NCI-H345 treated with DMSO at 0.1 percent for 48 hours (cell line): ENCODE measurements around the gene KCNS1.
"Not testable (repeated sequence)": the region's sequence is repeated elsewhere in the genome, so short reads cannot be mapped to it uniquely, and the experiment has no call there.

ENCODE experiments used
- DNase-seq: peaks from one replicate; lab custom pipeline; 2025; ENCODE audit not compliant: unreplicated experiment; lab: John Stamatoyannopoulos, UW

KCNS1 gene

DNA sequence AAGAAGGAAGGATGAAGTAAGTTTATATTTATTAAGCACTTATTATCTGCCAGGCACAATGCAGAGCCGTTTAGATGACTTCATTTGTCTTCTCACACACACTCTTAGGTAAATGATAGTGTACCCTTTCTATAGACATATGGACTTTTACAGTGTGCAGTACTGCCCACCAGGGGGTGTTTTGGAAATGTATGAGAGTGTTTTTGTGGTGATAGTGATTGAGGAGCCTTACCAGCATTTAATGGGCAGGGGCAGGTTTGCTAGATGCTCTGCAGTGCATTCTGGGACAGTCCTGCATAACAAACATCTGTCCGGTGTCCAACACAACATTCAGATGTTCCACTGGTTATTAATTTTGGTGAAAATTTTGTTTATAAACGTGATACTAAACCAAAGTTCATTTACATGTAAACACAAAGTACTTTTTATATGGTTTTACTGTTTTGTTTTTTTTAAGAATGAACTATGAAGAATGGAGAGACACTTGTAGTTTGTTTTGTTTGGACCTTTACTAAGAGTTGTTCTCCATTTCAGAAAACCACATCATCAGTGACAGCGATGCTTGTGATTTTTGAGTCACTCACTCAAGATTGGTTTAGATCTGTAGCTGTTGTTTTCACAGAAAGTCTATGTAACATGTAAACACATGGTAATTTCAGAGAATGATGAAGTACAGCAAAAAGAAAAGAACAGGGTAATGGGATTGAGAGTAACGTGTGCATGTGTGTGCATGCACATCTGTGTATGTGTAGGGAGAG is 19.9 kb downstream of the KCNS1 start:
- no peak for DNase-seq

DNA sequence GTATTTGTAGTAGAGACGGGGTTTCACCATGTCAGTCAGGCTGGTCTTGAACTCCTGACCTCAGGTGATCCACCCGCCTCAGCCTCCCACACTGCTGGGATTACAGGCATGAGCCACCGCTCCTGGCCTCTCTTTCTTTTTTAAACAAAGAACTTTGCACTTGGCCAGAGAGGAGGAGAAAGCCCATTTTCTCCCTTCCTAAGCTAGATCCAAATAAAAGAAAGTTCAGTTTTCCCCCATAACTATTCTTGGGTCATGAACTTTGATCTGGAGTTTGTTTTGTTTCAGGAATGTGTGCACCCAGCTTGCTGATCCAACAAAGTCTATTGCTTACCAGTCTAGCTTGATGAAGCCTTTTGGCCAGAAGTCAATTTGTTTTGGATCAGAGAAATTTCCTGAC is 23.4 kb downstream of the KCNS1 start:
- DNase-seq: no peak

DNA sequence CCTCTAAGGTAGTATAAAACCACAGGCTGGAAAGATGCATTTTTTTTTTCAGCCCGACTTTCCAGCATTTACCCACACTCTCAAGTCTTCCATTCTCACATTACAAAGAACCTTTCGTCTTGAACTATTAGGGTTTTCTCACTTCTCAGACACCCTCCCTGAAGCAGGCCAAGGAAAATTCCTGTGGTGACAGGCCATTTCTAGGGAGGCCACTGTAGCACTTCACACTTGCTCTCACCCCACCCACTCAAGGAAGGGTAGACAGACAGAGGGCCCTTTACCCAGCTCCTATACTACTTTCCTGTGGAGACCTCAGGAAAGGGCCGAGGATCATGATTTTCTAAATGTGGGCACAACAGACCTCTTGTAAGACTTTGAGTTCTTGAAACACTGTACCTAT is 27.7 kb downstream of the KCNS1 start:
- DNase-seq: no peak

DNA sequence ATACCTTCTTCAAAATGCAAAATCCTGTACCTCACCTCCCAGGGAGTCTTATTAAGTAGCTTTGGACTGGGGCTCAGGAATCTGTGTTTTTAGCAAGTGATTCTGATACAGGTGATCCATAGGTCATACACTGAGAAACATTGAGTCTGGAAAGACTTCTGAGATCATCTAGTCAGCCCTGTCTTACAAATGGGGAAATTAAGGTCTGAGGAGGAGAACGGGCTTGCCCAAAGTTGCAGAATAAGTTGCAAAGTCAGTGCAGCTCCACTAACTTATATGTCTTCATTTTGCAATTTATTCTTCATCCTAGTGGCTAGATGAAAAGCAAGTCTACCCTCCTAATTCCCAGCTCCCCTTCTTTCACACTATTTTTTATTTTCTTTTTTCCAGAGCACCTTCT is 28.9 kb downstream of the KCNS1 start:
- DNase-seq: no peak

DNA sequence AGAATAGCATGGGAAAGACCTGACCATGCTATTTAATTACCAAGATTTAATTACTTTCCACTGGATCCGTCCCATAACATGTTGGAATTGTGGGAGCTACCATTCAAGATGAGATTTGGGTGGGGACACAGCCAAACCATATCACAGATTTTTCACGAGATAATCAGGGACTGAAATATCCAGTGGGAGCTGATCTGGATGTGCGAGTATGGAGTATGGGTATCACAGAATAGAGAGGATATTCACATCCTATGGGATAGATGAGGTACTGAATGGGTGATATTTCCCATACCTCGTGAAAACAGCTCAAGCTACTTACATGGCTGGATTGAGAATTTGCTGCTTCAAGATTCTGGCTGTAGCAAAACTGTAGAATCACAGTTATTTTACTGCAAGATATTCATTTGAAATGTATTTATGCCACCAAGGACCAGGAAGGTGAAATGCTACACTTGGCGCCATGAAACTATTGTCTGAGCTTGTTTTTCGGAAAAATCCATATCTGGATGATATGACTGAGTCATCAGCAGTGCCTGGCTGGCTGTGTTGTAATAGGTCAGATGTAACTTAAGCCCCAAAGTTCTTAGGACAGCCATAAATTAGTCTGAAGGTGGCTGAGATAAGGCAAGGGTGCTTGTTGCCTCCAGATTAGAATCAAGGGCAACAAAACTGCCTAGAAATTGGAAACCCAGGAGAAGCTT is 29.8 kb downstream of the KCNS1 start:
- DNase-seq: no peak

DNA sequence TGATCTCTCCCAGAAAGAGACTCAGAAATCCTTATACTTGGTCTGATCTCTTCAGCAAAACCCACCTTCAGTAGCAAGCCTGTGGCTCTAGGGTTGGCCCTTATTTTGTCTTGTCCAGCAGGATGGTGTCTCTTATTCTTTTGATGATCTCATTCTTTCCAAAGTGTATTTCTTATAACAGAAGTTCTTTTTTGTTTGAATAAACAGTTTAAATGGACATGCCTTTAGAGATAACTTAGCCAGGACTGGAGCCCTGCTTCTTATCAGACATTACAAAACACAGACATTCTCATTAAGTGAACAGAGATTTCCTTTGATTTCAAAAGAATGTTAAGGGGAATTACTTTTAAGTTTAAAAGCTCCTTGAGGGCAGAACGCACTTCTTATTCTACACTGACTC is 31.7 kb downstream of the KCNS1 start:
- DNase-seq: no peak

DNA sequence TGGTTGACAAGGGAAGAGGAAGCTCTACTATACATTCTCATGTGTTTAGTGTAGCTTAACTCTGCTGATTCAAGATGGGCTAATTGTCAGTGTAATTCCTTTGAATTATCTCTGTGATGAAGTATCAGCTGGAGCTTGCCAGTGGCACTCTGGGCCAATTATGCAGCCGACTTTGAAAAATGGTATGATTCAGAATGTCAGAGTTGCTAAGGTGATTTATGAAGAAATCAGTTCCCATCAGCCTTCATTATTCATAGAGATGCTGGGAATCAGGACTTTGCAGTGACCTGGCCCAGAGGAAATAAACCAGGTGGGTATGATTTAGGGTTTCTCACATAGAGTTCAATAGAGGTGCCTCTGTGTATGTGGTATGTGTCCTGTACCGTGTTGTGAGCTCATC is 33.4 kb downstream of the KCNS1 start:
- no peak for DNase-seq

DNA sequence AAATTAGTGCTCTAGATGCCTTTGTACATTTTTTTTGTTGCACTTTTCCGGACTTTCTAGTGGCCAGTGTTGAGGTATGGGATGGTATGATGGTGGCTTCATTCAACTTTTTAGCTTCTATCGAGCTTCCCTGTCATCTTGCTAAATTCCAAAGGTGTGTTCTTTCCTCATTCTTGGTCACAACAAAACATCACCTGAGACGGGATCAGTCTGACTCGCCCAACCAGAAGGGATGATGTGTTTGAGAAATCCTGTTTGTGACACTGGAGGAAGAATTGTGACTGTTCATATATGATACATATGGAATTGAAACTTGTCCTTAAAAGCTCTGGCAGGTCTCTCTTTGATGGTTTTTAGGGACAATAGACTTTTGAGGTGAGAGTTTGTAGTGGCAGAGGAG is 33.8 kb downstream of the KCNS1 start:
- DNase-seq: no peak

DNA sequence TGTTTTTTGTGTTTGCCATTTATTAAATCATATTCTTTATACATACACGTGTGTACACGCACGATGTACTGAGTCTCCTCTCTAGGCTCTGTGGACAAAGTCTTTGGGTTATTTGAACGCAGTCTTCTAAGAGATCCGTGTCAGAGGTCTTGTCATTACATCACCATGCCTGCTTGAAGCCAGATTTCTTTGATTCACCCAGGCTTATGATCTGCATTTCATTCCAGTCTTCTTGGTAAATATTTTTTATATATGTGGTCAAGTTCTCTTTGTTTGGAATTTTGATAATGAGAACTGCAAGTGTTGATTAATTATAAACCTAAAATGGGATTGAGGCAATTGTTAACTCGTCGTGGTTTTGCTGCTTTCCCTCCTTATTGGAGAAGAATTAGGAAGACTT is 34.6 kb downstream of the KCNS1 start:
- no peak for DNase-seq

DNA sequence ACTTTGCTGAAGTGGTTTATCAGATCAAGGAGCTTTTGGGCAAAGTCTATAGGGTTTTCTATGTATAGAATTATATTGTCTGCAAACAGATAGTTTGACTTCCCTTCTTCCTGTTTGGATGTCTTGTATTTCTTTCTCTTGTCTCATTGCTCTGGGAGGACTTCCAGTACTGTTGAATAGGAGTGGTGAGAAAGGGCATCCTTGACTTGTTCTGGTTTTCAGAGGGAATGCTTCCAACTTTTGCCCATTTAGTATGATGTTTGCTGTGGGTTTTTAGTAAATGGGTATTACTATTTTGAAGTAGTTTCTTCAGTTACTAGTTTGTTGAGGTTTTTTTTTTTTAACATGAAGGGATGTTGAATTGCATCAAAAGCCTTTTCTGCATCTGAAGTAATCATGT is 36.1 kb downstream of the KCNS1 start:
- DNase-seq: no peak

DNA sequence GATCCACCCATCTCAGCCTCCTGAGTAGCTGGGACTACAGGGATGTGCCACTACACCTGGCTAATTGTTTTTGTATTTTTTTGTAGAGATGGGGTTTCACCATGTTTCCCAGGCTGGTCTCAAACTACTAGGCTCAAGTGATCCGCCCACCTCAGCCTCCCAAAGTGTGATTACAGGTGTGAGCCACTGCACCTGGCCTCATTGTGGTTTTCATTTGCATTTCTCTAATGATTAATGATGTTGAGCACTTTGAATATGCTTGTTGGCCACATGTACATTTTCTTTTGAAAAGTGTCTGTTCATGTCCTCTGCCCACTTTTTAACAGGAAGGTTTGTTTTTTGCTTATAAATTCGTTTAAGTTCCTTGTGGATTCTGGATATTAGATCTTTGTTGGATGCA is 37.8 kb downstream of the KCNS1 start:
- DNase-seq: not testable (repeated sequence)

DNA sequence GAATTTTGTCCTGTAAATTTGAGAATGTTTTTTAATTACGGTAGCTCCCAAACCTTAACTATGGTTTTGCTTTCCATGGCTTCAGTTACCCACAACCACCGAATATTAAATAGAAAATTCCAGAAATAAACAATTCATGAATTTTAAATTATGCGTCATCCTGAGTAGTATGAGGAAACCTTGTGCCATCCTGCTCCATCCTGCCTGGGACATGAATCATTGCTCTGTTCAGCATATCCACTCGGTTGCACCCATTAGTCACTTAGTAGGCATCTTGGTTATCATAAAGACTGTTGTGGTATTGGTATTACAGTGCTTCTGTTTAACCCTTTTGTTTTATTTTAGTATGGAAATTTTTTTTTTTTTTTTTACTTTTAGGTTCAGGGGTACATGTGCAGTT is 39.7 kb downstream of the KCNS1 start:
- no peak for DNase-seq

DNA sequence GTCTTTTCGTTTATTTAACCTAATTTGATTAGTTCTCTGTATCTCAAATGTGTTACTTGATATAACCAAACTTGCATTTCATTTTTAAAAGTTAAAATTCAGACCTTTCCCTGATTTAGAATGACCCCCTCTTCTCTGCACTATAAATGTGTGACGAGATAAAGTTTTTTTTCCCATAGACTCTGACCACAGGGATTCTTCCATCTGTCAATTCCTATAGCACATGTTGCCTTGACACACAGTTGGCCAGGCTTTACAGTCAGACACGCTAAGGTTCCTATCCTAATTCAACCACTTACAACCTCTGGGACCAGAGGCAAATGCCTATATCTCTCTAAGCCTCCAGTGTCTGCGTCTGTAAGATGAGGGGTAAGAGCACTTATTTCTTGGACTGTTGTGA is 40.6 kb downstream of the KCNS1 start:
- DNase-seq: no peak

DNA sequence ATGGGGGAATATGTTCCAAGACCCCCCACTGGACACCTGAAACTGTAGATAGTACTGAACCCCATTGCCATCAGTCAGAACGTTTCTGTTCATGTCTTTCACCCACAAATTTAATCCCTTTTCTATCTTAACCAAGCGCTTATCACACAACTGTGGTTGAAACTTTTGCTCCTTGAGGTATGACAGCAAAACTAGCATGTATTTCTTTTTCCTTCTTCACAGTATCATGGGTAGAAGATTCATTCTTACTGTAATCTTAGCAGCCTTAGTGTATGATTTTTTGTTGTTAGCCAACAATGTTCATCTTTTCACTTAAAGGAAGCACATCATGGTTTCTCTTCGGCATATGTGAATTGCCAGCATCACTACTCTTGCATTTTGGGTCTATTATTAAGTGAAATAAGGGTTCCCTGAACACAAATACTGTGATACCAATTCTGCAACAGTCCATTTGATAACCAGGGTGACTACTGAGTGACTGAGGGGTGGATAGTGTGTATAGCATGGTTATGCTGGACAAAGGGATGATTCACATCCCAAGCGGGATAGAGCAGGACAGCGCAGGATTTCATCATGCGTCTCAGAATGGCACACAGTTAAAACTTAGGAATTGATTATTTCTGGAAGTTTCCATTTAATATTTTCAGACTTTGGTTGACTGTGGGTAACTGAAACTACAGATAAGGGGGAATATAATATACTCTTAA is 41.8 kb downstream of the KCNS1 start:
- DNase-seq: no peak

DNA sequence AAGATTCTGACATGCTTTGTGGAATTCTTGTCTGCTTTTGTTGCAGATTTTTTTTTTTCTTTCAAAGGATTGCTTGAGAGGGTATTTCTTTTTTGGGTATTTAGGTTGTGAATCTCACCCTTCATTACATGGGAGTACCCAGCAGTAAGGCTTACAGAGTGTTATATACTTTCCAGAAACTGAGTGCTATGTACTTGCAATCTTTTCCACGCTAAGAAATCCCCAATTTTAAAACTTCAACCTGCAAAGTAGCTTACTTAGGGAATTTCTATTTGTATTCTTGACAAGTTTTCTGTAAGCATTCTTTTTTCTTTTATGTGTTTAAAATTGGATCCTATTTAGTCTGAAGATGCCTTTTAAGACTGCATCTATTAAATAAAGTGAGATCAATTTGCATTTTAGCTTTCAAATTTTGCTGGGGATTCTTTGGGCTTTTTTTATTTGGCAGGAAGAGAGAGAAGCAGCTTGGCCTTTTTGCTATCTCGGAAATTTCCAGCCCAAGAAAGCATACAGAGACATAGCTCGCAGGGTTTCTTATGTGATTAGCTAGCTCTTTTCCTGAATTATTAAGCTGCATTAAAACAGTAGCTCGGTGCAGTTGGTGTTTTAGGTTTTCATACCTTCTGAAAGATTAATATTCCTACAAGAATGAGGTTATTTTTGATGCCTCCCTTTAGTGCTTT is 42.6 kb downstream of the KCNS1 start:
- DNase-seq: no peak

DNA sequence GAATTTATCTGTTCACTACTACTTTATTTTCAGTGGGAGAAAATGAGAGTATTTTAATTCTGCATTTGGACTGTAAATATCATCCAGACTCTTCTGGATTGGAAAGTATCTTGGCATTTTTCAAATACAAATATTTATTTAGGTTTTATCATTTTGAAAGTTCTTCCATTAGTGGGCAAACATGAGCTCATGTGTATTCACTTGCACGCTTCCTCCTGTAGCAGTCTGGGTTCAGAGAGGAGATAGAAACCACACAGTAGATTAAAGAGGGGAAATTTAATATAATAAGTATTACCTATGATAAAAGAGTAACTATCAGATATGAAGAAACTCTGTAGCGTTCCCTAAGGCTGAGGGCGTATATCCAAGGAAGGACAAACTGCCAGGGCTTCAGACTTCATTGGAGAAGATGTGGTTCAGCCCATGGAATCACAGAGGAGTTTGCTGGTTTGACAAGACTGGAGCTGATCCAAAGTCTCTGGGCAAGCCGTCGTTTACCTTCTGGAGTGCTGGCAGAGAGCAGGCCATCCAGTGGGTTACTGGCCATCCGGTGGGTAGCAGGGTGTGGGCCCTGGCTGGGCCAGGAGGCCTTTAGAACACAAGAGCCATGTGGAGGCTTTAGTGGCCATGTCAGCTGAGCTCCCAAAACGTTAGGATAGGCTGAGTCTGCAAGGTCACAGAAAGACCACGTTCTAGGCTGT is 44.3 kb downstream of the KCNS1 start:
- DNase-seq: no peak

DNA sequence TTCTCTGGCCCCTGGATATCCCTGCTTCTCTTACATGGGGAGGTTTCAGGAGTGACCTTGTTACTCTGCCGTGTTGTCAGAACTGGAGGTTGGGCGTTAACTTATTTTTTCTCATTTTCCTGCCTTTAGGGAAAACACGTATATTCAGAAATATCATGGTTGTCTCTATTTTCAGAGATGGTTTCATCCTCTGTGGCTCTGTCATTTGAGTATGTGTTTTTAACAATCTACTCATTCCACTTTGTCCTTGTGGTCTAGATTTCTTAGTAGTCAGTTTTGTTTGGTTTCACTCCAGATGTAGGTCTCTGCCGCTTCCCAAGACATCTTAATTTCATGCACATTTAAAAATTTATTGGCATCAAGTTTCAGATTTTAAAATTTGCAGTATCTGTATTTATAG is 45.9 kb downstream of the KCNS1 start:
- no peak for DNase-seq

DNA sequence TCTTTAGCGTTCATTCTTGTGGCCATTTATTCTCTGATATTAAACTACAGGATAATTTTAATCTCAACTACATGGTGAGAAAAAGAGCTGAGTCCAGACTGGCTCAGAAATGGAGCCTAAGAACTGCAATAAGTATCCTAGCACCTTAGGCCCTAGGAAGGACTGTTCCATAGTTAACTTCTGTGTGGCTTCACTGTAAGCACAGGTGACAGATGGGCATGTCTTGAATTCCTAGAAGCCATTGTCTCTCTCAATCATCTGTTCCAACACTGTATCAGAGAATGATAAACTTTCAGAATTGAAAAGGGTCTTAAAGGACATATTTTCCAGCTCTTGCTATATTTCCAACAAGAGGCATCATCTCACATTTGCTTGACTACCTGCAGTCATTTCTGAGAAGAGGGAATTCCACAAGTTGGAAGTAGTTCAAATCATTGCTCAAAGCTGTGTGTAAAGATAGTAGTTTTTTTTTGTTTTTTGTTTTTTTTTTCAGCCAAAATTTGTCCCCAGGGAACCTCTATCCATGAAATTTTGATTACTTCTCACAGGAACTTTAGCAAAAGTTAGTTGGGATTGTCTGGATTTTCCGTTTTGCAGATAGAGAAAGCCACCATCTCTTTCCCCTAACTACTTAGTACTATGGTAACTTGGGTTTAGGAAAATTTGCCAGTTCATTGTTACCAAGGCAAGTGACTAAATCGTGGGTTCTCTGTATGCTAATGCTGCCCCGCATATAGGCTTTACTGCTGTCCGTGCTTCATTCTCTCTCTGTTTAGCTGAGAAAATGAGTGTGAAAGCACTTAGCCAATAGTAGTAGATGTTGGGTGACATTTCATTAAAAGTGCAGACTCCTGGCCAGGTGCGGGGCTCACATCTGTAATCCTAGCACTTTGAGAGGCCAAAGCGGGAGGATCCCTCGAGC is 47.2 kb downstream of the KCNS1 start:
- DNase-seq: no peak

DNA sequence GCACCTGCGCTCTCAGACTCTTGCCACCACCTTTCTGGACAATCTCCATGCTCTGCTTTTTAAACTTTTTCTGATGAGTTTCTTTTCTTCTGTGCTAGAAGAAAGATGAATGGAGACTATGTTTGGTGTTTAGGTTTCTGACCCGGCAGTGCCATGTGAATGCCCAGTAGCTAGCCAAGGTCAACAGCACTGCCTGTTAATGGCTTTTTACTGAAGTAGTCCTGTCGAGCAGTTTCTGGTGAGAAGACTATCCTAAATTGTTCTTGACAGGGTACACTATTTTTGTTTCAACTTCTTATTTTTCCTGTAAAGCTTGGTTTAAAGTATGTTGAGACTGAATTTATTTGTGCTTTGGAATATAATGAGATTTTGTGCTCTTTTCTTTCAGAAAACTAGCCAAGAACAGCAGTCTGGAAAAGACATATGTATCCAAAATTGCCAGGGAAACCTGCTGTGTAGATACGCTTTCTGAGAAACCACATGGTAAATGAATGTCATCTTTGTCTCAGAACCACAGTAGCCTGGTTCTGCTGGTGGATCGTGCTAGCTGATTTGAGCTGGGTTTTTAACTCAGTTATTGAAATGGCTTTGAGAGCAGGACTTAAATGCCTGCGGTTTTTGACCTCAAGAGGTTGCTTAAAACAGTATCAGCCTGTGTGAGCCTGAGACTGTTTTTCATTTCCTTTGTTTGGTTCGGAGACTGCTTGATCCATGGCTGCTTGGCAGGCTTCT is 48.1 kb downstream of the KCNS1 start:
- DNase-seq: no peak
